Thyroid gland (tissue), 4 donors: ENCODE results near the gene GPD1L.

Experiments used
- CTCF ChIP-seq, 6 experiments: fragments of 200-600 bp in 3 of 6; fragments of 450-650 bp in 3 of 6; sonication (generic) in 3 of 6; IDR thresholded peaks; one replicate each; pipeline ENCODE4 v1.5.1; 2016 to 2019; ENCODE audit warnings: antibody characterized with exemption in 6 of 6, mild to moderate bottlenecking in 2 of 6, inconsistent platforms in 1 of 6, moderate library complexity in 1 of 6
- POLR2A ChIP-seq, 2 donors: fragments of 450-650 bp; IDR thresholded peaks; one replicate each; pipeline ENCODE4 v1.6.1; 2017; ENCODE audit warnings: antibody characterized with exemption in 2 of 2, mild to moderate bottlenecking in 2 of 2, moderate library complexity in 1 of 2

- no peak for TF ChIP-seq CTCF (IDR thresholded peaks at IDR 0.05)
- TF ChIP-seq POLR2A (IDR thresholded peaks at IDR 0.05), result no peak
These were observed 7.6 kb downstream of the GPD1L start for GRCh38 chr3:32113981-32114545.
